Measurements from ENCODE around the gene LRRC75A. TPM values are rescaled to one million over a fixed set of nuclear protein-coding genes. Genes with fewer than 3 reads are reported as not detected.
A peak's percentile ranks its signal among the peaks of the same experiment; 100 is the strongest.
"Not testable (repeated sequence)": the region's sequence is repeated elsewhere in the genome, so short reads cannot be mapped to it uniquely, and the experiment has no call there.

Gene LRRC75A
- polyA plus RNA-seq, 5 donors = 4.5 to 6.1 (median 5.8) TPM

DNA sequence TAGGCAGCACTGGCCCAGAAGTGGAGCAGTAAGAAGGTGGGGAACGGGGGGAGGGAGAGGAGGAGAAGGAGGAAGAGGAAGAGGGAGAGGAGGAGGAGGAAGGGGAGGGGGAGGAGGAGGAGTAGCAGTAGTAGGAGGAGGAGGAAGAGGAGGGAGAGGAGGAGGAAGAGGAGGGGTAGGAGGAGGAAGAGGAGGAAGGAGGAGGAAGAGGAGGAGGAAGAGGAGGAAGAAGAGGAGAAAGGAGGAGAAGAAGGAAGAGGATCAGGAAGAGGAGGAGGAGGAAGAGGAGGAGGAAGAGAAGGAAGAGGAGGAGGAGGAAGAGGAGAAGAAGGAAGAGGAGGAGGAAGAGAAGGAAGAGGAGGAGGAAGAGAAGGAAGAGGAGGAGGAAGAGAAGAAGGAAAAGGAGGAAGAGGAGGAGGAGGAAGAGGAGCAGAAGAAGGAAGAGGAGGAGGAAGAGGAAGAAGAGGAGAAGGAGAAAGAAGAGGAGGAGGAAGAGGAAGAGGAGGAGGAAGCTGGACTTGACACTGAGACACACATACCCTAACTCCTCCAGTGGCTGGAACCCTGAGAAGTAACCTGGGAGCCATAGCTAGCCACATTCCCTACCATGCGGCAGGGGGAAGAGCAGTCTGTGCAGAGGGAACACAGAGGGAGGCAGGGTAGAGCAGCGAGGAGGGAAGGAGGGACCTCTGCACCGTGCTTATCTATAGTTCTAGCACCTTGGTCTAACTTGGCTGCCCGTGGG is 35.8 kb downstream of the LRRC75A start:
- no peak for DNase-seq

GRCh38 chr17:16453493-16453851 is 38.5 kb downstream of the LRRC75A start:
- no peak for DNase-seq

DNA sequence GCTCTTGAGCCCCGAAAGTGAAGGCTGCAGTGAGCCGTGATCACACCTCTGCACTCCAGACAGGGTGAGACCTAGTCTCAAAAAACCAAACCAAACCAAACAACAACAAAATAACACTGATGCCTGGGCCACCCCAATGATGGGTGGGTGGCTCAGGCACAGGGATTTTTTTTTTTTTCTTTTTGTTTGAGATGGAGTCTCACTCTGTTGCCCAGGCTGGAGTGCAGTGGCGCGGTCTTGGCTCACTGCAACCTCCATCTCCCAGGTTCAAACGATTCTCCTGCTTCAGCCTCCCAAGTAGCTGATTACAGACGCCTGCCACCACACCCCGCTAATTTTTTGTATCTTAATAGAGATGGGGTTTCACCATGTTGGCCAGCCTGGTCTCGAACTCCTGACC is 39.7 kb downstream of the LRRC75A start:
- not testable (repeated sequence) for DNase-seq

DNA sequence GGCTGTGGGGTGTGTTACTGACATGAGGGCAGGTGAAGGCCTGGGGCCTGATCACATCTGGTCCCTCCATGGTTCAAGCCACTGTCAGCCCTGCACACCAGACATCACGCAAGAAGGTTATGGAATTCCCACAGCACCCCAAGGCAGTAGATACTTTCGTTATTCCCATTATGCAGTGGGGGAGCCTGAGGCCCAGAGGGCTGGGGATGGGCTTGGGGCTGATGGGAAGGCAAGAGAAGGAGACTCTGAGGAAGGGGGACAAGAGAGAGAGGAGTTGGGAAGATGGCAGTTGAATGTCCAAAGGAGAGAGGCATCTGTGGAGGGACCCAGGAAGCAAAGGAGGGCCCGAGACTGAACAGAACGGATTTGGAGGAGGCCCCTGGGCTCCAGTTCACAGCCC is 42.0 kb downstream of the LRRC75A start:
- no peak for DNase-seq

DNA sequence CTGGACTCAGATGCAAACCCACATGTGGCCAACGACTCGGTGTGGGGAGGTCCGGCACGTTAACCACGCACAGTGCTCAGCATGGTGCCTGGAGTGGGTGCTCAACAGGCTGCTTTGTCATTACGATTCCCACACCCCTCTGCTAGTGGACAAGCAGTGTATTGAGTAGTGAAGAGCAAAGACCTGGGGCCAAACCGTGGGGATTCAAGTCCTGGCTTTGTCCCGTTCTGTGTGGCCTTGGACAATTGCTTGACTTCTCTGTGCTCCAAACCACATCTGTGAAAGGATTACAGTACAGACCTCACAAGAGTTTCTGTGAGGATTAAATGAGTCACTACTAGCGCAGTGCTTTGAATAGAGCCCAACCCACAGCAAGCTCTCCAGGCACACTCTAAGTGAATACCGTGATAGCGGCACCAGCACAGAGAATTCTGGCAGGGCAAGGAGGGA is 42.8 kb downstream of the LRRC75A start:
- DNase-seq = no peak

- no peak for DNase-seq
Observed at GRCh38 chr17:16448490-16448889, 43.5 kb downstream of the LRRC75A start.

DNA sequence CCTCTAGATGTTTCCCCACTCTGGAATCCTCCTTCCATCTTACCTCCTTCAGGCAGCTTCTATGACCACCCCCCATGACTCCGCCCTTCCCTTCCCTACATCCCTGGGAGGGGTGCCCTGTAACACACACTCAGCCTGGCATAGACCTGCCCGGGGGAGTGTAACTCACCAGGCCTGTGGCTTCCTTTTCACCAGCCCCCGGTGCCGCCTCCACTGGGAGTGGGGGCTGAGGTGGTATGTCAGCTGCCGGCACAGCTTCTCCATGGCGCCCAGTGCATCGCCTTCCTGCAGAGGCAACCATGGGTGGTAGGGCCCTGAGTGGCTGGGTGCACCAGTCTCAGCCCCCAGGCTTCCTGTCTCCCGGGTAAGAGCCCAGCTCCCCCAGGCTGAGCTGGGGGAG is 44.3 kb downstream of the LRRC75A start:
- DNase-seq = no peak

GRCh38 chr17:16446338-16446983 is 45.5 kb downstream of the LRRC75A start:
- DNase-seq = no peak

GRCh38 chr17:16444258-16444886 is 47.6 kb downstream of the LRRC75A start:
- DNase-seq = no peak

GRCh38 chr17:16443511-16444257 is 48.3 kb downstream of the LRRC75A start:
- no peak for DNase-seq

- no peak for DNase-seq
Observed at GRCh38 chr17:16442594-16443510, 49.1 kb downstream of the LRRC75A start.

- DNase-seq = no peak
Observed at GRCh38 chr17:16442141-16442540, 49.9 kb downstream of the LRRC75A start.

DNA sequence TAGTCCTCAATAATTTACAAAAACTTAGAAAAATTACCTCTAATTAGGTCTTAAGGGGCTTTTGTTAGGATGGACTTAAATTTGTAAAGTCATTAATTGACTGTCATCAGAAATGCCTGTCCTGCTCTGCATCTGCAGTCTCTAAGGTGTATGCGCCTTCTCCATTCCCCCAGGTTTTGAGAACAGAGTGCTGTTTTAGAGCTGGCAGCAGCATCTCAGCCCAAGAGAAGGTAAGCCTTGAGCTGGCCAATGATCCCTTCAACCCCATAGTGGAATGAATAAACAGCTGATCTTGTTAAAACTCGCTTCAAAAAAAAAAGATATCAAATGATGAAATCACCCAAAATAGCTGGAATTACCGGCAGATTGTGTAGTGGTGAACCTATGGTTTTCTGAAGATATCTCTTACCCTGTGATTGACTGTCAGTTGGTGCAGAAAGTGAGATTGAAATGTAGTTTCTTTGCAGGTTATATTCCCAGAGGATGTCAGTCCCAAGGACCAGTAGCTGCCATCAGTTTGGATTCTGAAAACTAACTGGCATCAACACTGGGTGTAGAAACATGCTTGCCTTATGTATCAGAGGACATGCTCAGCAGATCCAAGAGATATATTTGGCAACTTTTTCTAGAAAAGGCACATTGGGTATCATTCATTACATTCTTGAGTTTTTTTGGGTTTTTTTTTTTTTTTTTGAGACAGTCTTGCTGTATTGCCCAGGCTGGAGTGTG is 50.9 kb downstream of the LRRC75A start:
- no peak for DNase-seq

GRCh38 chr17:16440354-16440753 is 51.6 kb downstream of the LRRC75A start:
- DNase-seq = not testable (repeated sequence)

DNA sequence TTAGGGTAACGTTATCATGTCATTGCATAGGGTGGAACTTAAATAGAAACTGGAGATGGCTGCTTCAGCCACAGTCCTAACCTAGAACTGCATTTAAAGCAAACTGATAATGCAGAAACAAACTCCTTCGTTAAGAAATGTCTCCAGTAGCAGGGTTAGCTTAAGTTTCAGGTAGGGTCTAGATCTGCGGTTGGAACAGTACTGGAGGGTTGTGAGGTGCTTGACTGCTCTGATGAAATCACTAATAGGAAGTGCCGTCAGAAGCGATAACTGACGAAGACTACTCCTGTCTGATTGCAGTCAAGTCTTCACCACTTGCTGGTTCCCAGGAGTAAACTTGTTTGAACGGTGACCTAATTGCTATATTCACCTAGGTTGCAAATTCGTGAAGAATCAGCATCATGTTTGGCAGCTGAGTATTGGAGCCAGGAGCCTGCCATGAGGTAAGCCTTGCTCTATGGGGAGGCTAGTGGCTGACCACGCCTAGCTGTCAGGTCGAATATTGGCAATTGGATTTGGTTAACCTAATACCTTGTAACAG is 52.1 kb downstream of the LRRC75A start:
- no peak for DNase-seq

GRCh38 chr17:16439303-16439791 is 52.6 kb downstream of the LRRC75A start:
- no peak for DNase-seq

GRCh38 chr17:16438557-16439302 is 53.3 kb downstream of the LRRC75A start:
- DNase-seq = peak; percentile 99

DNA sequence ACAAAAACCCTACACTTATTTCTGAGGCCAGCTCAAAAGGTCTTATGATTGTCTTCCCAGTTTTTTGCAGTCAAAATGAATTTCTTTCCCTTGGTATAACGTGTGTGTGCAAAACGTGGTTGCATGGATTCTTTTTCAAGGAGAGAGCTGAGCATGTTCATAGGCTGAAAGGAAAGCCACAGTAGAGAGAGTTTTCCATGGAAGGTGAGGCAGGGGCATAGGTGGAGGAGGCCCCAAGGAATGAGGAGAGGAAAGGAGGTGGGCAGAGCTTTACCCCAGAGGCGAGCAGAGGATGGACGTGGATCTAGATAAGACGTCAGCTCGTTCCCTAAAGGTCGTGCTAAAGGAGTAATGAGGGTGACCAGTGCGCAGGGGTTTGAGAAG is 53.8 kb downstream of the LRRC75A start:
- no peak for DNase-seq

- DNase-seq = no peak
Observed at GRCh38 chr17:16437083-16437482, 54.9 kb downstream of the LRRC75A start.

Data from right lung (tissue), 5 donors.